CD14-positive monocyte (primary cell): Measurements from ENCODE around the gene TCN2. TPM values are rescaled to one million over a fixed set of nuclear protein-coding genes. Genes with fewer than 3 reads are reported as not detected.

Experiments used
- DNase-seq, 3 donors: peaks; one replicate each; pipeline ENCODE4 v3.0.0-alpha.2; 2011 to 2022
- H2AFZ ChIP-seq: 2 replicates; pipeline ENCODE4 v1.6.0; 2012; ENCODE audit warnings: mild to moderate bottlenecking, low read depth, low read length, inconsistent platforms; ENCODE audit not compliant: insufficient read depth, poor library complexity, severe bottlenecking
- H3K27ac ChIP-seq, 2 donors: 1 replicate in 1 of 2; 2 replicates in 1 of 2; pipeline ENCODE4 v1.5.1; 2012 to 2013; ENCODE audit warnings: low read length in 2 of 2, control low read depth in 1 of 2, inconsistent platforms in 1 of 2, low read depth in 1 of 2, mild to moderate bottlenecking in 1 of 2
- H3K27me3 ChIP-seq, 2 donors: one replicate each; pipeline versions ENCODE4 v1.6.0 to v1.6.1; 2011 to 2013; ENCODE audit warnings: low read length in 2 of 2; ENCODE audit not compliant: control insufficient read depth in 2 of 2, insufficient read depth in 2 of 2
- H3K36me3 ChIP-seq, 2 donors: replicated peaks in 1 of 2; 1 replicate in 1 of 2; 2 replicates in 1 of 2; pipeline versions ENCODE4 v1.5.1 to v1.6.1; 2012 to 2013; ENCODE audit warnings: low read length in 2 of 2, control low read depth in 1 of 2, inconsistent platforms in 1 of 2, mild to moderate bottlenecking in 1 of 2; ENCODE audit not compliant: insufficient read depth in 2 of 2, control insufficient read depth in 1 of 2
- H3K4me1 ChIP-seq, 2 donors: 1 replicate in 1 of 2; 2 replicates in 1 of 2; pipeline versions ENCODE4 v1.5.1 to v1.6.1; 2012 to 2013; ENCODE audit warnings: low read length in 2 of 2, control low read depth in 1 of 2, inconsistent platforms in 1 of 2, mild to moderate bottlenecking in 1 of 2, moderate library complexity in 1 of 2; ENCODE audit not compliant: insufficient read depth in 2 of 2, control insufficient read depth in 1 of 2
- H3K4me2 ChIP-seq: replicated peaks from 2 replicates; pipeline ENCODE3; 2012; ENCODE audit warnings: low read length, moderate library complexity, mild to moderate bottlenecking; ENCODE audit not compliant: poor library complexity, severe bottlenecking; ENCODE audit errors: extremely low read depth
- H3K4me3 ChIP-seq, 3 experiments: fragments of 200-600 bp in 1 of 3; sonication (generic) in 1 of 3; replicated peaks in 1 of 3; 1 replicate in 2 of 3; 2 replicates in 1 of 3; pipeline ENCODE4 v1.5.1; 2011 to 2013; ENCODE audit warnings: low read length in 3 of 3, mild to moderate bottlenecking in 3 of 3, control low read depth in 2 of 3, low read depth in 2 of 3, inconsistent platforms in 1 of 3, moderate library complexity in 1 of 3
- H3K79me2 ChIP-seq: 2 replicates; pipeline ENCODE4 v1.6.0; 2012; ENCODE audit warnings: mild to moderate bottlenecking, control low read depth, inconsistent platforms, low read length, moderate library complexity; ENCODE audit not compliant: insufficient read depth
- H3K9ac ChIP-seq: 2 replicates; pipeline ENCODE4 v1.6.0; 2017; ENCODE audit warnings: low read length, mild to moderate bottlenecking; ENCODE audit not compliant: insufficient read depth, poor library complexity, severe bottlenecking
- H3K9me3 ChIP-seq, 2 donors: replicated peaks in 1 of 2; 1 replicate in 1 of 2; 2 replicates in 1 of 2; pipeline versions ENCODE4 v1.5.1 to v1.6.1; 2012 to 2013; ENCODE audit warnings: low read length in 2 of 2, control low read depth in 1 of 2; ENCODE audit not compliant: control insufficient read depth in 1 of 2, insufficient read depth in 1 of 2
- H4K20me1 ChIP-seq: 2 replicates; pipeline ENCODE4 v1.6.0; 2012; ENCODE audit warnings: mild to moderate bottlenecking, low read length, control low read depth, moderate library complexity; ENCODE audit not compliant: insufficient read depth
- H3K27ac Mint-ChIP-seq, 7 donors: one replicate each; pipeline ENCODE4 v1.8.0; 2020; ENCODE audit warnings: mild to moderate bottlenecking in 7 of 7, mixed read lengths in 7 of 7, moderate library complexity in 6 of 7, inconsistent platforms in 2 of 7
- H3K27me3 Mint-ChIP-seq, 3 donors: one replicate each; pipeline ENCODE4 v1.8.0; 2021 to 2022; ENCODE audit warnings: low read depth in 3 of 3, mild to moderate bottlenecking in 3 of 3, mixed read lengths in 3 of 3, moderate library complexity in 3 of 3, inconsistent platforms in 1 of 3
- H3K36me3 Mint-ChIP-seq, 2 donors: one replicate each; pipeline ENCODE4 v1.8.0; 2020; ENCODE audit warnings: mixed read lengths in 2 of 2, inconsistent platforms in 1 of 2, mild to moderate bottlenecking in 1 of 2
- H3K4me1 Mint-ChIP-seq: one replicate; pipeline ENCODE4 v1.8.0; 2020; ENCODE audit warnings: mild to moderate bottlenecking, mixed read lengths
- H3K4me3 Mint-ChIP-seq, 2 donors: one replicate each; pipeline ENCODE4 v1.8.0; 2020; ENCODE audit warnings: mild to moderate bottlenecking in 2 of 2, mixed read lengths in 2 of 2, moderate library complexity in 1 of 2
- H3K9me3 Mint-ChIP-seq, 7 donors: one replicate each; pipeline ENCODE4 v1.8.0; 2020 to 2022; ENCODE audit warnings: mixed read lengths in 7 of 7, mild to moderate bottlenecking in 6 of 7, moderate library complexity in 6 of 7, inconsistent platforms in 2 of 7
- CTCF ChIP-seq: fragments of 200-600 bp; IDR thresholded peaks from one replicate; pipeline ENCODE4 v1.8.0; 2022; ENCODE audit warnings: antibody characterized with exemption, mild to moderate bottlenecking
- WGBS: methylation state at CpG from one replicate; pipeline ENCODE4 v1.1.5; 2013; ENCODE audit warnings: missing lambda C conversion rate; ENCODE audit not compliant: insufficient coverage; 5-methylcytosine and 5-hydroxymethylcytosine counted together
- intact Hi-C, 2 donors: fragments of 100-400 bp; cut with micrococcal nuclease; formaldehyde crosslinking; loops; one replicate each; pipeline versions ENCODE4 v1.15.0 to v1.15.1; 2023
- polyA plus RNA-seq, 3 donors: library from polyadenylated mRNA; depleted of rRNA in 1 of 3; unstranded in 2 of 3; stranded (reverse) in 1 of 3; fragments of 300-500 nt in 2 of 3; fragments of >200 nt in 1 of 3; fragmentation: Illumina TruSeq in 2 of 3; gene quantifications; 1 replicate in 2 of 3; 2 replicates in 1 of 3; pipeline ENCODE4 v1.2.3, GENCODE V29; 2012 to 2021

TCN2 gene
- polyA plus RNA-seq, 3 donors, result 27.1 to 51.7 (median 45.0) TPM

DNA sequence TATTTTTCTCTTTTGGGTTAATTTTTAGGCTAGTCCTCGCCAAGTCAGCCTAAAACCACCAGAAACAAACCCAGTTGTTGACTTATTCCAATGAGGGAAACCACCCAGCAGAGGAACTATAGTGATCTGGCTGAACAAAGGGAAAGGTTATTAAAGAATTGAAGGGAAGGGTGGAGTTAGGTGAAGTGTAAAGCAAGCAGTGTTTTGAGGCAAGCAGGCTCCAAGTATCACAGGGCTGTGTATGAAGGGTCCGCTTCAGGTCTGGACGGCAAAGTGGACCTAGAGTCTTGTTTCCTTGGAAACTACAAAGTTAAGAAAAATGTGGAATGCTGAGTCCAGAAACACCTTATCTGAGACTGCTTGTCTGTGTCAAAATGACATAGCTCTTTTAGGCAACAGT lies 3.2 kb upstream of the TCN2 start:
- no peak overlapping the region for H3K4me2 ChIP-seq
- TF ChIP-seq CTCF, result no peak
- H3K4me3 Mint-ChIP-seq, result no peak overlapping the region
- intact Hi-C loops, result no loop called here
- peaks cover 0 to 4% (median 0%) of the 10 kb centered on the region in 3 donors for H3K27me3 Mint-ChIP-seq
- H3K79me2 ChIP-seq, result no peaks in the 10 kb centered on the region
- H2AFZ ChIP-seq, result no peak overlapping the region
- H3K27ac ChIP-seq, result no peak overlapping the region
- peaks cover 44% of the 10 kb centered on the region for H3K4me1 Mint-ChIP-seq
- H3K36me3 Mint-ChIP-seq, result peaks cover 0 to 5% of the 10 kb centered on the region in 2 donors
- WGBS, result 100% methylated on average over 2 of the region's 3 CpGs
- DNase-seq, result no peak
- no peak overlapping the region for H3K9ac ChIP-seq
- no peaks in the 10 kb centered on the region for H3K36me3 ChIP-seq
- H3K4me3 ChIP-seq, result no peak overlapping the region
- no peaks in the 10 kb centered on the region for H3K9me3 Mint-ChIP-seq
- no peak overlapping the region for H3K27ac Mint-ChIP-seq
- H3K9me3 ChIP-seq, result no peaks in the 10 kb centered on the region
- H4K20me1 ChIP-seq, result no peaks in the 10 kb centered on the region
- peaks cover 36 to 38% of the 10 kb centered on the region in 2 donors for H3K4me1 ChIP-seq
- H3K27me3 ChIP-seq, result no peaks in the 10 kb centered on the region

DNA sequence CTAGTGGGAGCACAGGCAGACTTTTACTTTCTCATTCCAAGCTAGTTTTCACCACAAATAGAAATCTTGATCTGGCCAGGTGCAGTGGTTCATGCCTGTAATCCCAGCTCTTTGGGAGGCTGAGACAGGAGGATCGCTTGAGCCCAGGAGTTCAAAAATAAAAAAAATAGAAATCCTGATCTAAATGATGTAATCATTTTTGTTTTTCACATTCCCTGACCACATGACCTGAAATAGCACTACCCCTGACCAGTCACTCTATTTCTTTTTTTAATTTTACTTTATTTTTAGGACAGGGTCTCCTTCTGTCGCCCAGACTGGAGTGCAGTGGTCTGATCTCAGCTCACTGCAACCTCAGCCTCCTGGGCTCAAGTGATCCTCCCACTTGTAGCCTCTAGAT lies 2.3 kb upstream of the TCN2 start:
- Mint-ChIP-seq H3K9me3 (peaks cover 0 to 3% (median 0%) of the 10 kb centered on the region in 7 donors), H3K4me3 (no peak overlapping the region), H3K27ac (peak overlapping the region in 3 of 7 donors; percentile 37 to 75 (median 74)), H3K36me3 (peaks cover 3 to 5% of the 10 kb centered on the region in 2 donors), H3K4me1 (peaks cover 54% of the 10 kb centered on the region), H3K27me3 (peaks cover 0 to 2% (median 0%) of the 10 kb centered on the region in 3 donors)
- no peaks in the 10 kb centered on the region for H3K79me2 ChIP-seq
- intact Hi-C loops, result loop anchor here in 1 of 2 donors (5.0 kb wide), 1 partner anchor 363 kb away; the partner anchor contains the start of genes MORC2 and TUG1
- no peak overlapping the region for H3K4me2 ChIP-seq
- peaks cover 45 to 47% of the 10 kb centered on the region in 2 donors for H3K4me1 ChIP-seq
- H3K9me3 ChIP-seq, result no peaks in the 10 kb centered on the region
- peak overlapping the region in 1 of 2 donors; percentile 97 for H3K27ac ChIP-seq
- H3K4me3 ChIP-seq, result no peak overlapping the region
- no peaks in the 10 kb centered on the region for H4K20me1 ChIP-seq
- H3K9ac ChIP-seq, result no peak overlapping the region
- no peaks in the 10 kb centered on the region for H3K27me3 ChIP-seq
- no peak overlapping the region for H2AFZ ChIP-seq
- no CpG with 5 or more reads among the region's 2 CpGs for WGBS
- DNase-seq, result no peak
- H3K36me3 ChIP-seq, result no peaks in the 10 kb centered on the region
- no peak for TF ChIP-seq CTCF
